ENCODE results near the gene NUP42. TPM values are rescaled to one million over a fixed set of nuclear protein-coding genes. Genes with fewer than 3 reads are reported as not detected.

Gene NUP42, protein sequence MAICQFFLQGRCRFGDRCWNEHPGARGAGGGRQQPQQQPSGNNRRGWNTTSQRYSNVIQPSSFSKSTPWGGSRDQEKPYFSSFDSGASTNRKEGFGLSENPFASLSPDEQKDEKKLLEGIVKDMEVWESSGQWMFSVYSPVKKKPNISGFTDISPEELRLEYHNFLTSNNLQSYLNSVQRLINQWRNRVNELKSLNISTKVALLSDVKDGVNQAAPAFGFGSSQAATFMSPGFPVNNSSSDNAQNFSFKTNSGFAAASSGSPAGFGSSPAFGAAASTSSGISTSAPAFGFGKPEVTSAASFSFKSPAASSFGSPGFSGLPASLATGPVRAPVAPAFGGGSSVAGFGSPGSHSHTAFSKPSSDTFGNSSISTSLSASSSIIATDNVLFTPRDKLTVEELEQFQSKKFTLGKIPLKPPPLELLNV
- 17.7 and 26.9 TPM in 2 replicates for total RNA-seq (ENCODE audit: low replicate concordance)

DNA sequence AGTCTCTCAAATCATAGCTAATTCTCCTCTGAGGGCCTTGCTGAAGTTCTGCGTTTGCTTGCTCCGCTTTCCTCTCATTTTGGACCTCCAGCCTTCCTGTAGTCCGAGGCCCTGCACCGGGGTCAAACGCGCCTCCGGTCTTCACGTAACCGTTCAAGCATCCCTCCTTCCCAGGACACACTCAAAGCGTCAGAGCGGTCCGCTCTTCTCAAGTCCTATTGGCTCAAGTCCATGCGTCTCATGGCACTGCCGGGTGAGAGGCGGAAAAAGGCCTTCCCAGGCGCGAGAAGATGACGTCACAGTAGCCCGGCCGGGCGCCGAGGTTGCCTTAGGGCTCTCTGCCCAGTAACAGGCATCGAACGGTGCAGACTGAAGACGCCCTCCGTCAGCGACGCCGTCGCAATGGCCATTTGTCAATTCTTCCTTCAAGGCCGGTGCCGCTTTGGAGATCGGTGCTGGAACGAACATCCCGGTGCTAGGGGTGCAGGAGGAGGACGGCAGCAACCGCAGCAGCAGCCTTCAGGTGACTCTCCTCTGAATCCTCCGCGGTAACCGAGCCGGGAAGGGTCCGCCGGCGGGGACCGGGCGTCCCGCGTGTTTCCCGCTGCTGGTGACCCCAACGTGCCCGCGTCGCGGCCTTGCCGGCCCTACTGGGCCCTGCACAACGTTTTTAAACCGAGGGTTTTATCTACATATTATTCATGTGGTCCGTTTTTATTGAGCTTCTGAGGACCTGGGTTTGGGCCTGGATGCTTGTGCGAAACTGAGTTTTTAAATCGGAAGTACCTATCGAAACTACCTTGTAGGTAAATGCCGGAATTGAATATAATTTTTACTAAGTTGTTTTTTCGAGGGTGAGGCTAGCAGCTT, at the start of gene NUP42:
TSS of gene NUP42 (plus strand) at position 365 of the 870 bp plus-strand sequence. CDS start at position 403, 38 bp downstream.

DNA sequence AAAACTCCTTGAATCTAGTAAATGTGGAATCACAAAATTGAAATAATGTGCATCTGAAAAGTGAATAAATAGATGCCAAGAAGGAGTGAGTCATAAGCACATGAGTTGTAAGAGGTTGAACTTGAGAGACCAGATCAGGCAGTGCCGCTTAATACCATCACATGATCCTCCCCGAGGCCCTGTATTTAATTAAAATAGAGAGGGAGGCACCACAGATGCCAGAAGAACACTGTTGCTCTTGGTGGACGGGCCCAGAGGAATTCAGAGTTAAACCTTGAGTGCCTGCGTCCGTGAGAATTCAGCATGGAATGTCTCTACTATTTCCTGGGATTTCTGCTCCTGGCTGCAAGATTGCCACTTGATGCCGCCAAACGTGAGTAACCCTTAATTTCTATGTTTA, 64.7 kb downstream of the NUP42 start, which contains the start of gene GPNMB:
TSS of gene GPNMB (plus strand) at position 221 of the 400 bp plus-strand sequence. CDS start at position 304, 83 bp downstream.

Other genes starting within 250 kb of the NUP42 start
- 107 and 164 TPM in 2 replicates for gene HYCC1, start 167.9 kb upstream of the NUP42 start, total RNA-seq (ENCODE audit: low replicate concordance)
- 30.7 and 35.7 TPM in 2 replicates for gene KLHL7, start 76.3 kb upstream of the NUP42 start, total RNA-seq (ENCODE audit: low replicate concordance)
- gene GPNMB, start 64.7 kb downstream of the NUP42 start, total RNA-seq (ENCODE audit: low replicate concordance) = 45.9 and 507 TPM in 2 replicates
- 52.3 and 92.6 TPM in 2 replicates for gene MALSU1, start 117.3 kb downstream of the NUP42 start, total RNA-seq (ENCODE audit: low replicate concordance)

Data from smooth muscle cell of the coronary artery (primary cell).